RWPE2 (cell line): Measurements from ENCODE around the gene DHRS2.

ENCODE experiments used
- ATAC-seq: fragments of 200-7000 bp; cut with Tn5 transposase; 3 replicates; pipeline ENCODE4 v1.9.1; 2021; ENCODE audit warnings: low read depth
- DNase-seq: peaks from one replicate; pipeline ENCODE4 v3.0.0-alpha.2; 2020; ENCODE audit warnings: low spot score
- H3K27ac ChIP-seq: fragments of 450-650 bp; 2 replicates; pipeline ENCODE4 v1.5.1; 2017; ENCODE audit warnings: mild to moderate bottlenecking; ENCODE audit not compliant: poor library complexity, severe bottlenecking
- H3K27me3 ChIP-seq: fragments of 250-450 bp; sonication (Bioruptor Pico); 2 replicates; pipeline ENCODE4 v1.5.1; 2021; ENCODE audit warnings: mild to moderate bottlenecking, moderate library complexity; ENCODE audit not compliant: insufficient read depth, poor library complexity, severe bottlenecking
- H3K36me3 ChIP-seq: fragments of 250-450 bp; sonication (Bioruptor Pico); 2 replicates; pipeline ENCODE4 v1.5.1; 2020; ENCODE audit warnings: low read depth, mild to moderate bottlenecking, moderate library complexity
- H3K4me1 ChIP-seq: fragments of 250-450 bp; sonication (Bioruptor Pico); 2 replicates; pipeline ENCODE4 v1.5.1; 2021; ENCODE audit warnings: mild to moderate bottlenecking, moderate library complexity; ENCODE audit not compliant: insufficient read depth, poor library complexity, severe bottlenecking
- H3K4me3 ChIP-seq: fragments of 250-450 bp; sonication (Bioruptor Pico); 2 replicates; pipeline ENCODE4 v1.5.1; 2021; ENCODE audit warnings: mild to moderate bottlenecking, moderate library complexity; ENCODE audit not compliant: severe bottlenecking
- H3K9me3 ChIP-seq: fragments of 250-450 bp; sonication (Bioruptor Pico); 2 replicates; pipeline ENCODE4 v1.5.1; 2021; ENCODE audit warnings: mild to moderate bottlenecking, moderate library complexity; ENCODE audit not compliant: severe bottlenecking
- CTCF ChIP-seq: fragments of 450-650 bp; IDR thresholded peaks from one replicate; pipeline ENCODE4 v1.5.1; 2017; ENCODE audit warnings: mild to moderate bottlenecking, moderate library complexity; ENCODE audit not compliant: poor library complexity, severe bottlenecking

The DHRS2 gene

GRCh38 chr14:23648764-23649460 lies 12.7 kb downstream of the DHRS2 start:
- no peaks in the 10 kb centered on the region for H3K27me3 ChIP-seq
- no peaks in the 10 kb centered on the region for H3K4me1 ChIP-seq
- DNase-seq (no peak), ATAC-seq (no peak)
- no peak overlapping the region for H3K27ac ChIP-seq
- H3K9me3 ChIP-seq, result no peaks in the 10 kb centered on the region
- no peaks in the 10 kb centered on the region for H3K36me3 ChIP-seq
- no peak overlapping the region for H3K4me3 ChIP-seq
- TF ChIP-seq CTCF, result no peak

GRCh38 chr14:23650506-23650905 lies 14.3 kb downstream of the DHRS2 start:
- DNase-seq, result no peak
- no peaks in the 10 kb centered on the region for H3K9me3 ChIP-seq
- no peak overlapping the region for H3K27ac ChIP-seq
- TF ChIP-seq CTCF, result no peak
- H3K36me3 ChIP-seq, result no peaks in the 10 kb centered on the region
- no peak for ATAC-seq
- no peaks in the 10 kb centered on the region for H3K27me3 ChIP-seq
- no peaks in the 10 kb centered on the region for H3K4me1 ChIP-seq
- no peak overlapping the region for H3K4me3 ChIP-seq

GRCh38 chr14:23653051-23653450 lies 16.9 kb downstream of the DHRS2 start:
- TF ChIP-seq CTCF, result no peak
- Histone ChIP-seq H3K4me3 (no peak overlapping the region), H3K36me3 (no peaks in the 10 kb centered on the region), H3K27me3 (no peaks in the 10 kb centered on the region), H3K27ac (no peak overlapping the region), H3K4me1 (no peaks in the 10 kb centered on the region), H3K9me3 (no peaks in the 10 kb centered on the region)
- no peak for ATAC-seq
- peak; percentile 3 for DNase-seq

GRCh38 chr14:23654231-23654630 lies 18.1 kb downstream of the DHRS2 start:
- Histone ChIP-seq H3K27ac (no peak overlapping the region), H3K4me3 (no peak overlapping the region), H3K27me3 (peaks cover 4% of the 10 kb centered on the region), H3K9me3 (no peaks in the 10 kb centered on the region), H3K36me3 (no peaks in the 10 kb centered on the region), H3K4me1 (no peaks in the 10 kb centered on the region)
- no peak for TF ChIP-seq CTCF
- DNase-seq (peak; percentile 36), ATAC-seq (no peak)

GRCh38 chr14:23657959-23658470 lies 21.9 kb downstream of the DHRS2 start:
- Histone ChIP-seq H3K9me3 (no peaks in the 10 kb centered on the region), H3K36me3 (no peaks in the 10 kb centered on the region), H3K4me3 (no peak overlapping the region), H3K27me3 (peaks cover 4% of the 10 kb centered on the region), H3K27ac (no peak overlapping the region), H3K4me1 (no peaks in the 10 kb centered on the region)
- ATAC-seq (no peak), DNase-seq (peak; percentile 31)
- no peak for TF ChIP-seq CTCF
